Measurements from ENCODE around the gene ABR. TPM values are rescaled to one million over a fixed set of nuclear protein-coding genes. Genes with fewer than 3 reads are reported as not detected.

ABR gene
- total RNA-seq, 4 donors from 2014 or later: 286 to 1,099 (median 522) TPM

GRCh38 chr17:1165836-1166235 is 13.9 kb downstream of the ABR start:
- Histone ChIP-seq H3K27me3 (no peaks in the 10 kb centered on the region), H3K36me3 (no peaks in the 10 kb centered on the region), H3K27ac (no peak overlapping the region), H3K4me3 (no peak overlapping the region), H3K9me3 (no peaks in the 10 kb centered on the region), H3K4me1 (peaks cover 0 to 19% (median 8%) of the 10 kb centered on the region in 4 donors)
- intact Hi-C loops (cut with DNase I; ENCODE audit: low total_unique reads) (no loop called here), in situ Hi-C loops (cut with MboI; ENCODE audit: low pct_ligation_motif_present in 1 of 4, low pct_unique_long_range_greater_than_20kb in 1 of 4, low sequenced_read_pairs in 3 of 4) (no loop called here)
- TF ChIP-seq CTCF (IDR thresholded peaks at IDR 0.05): no peak
- TF ChIP-seq EP300 (IDR thresholded peaks at IDR 0.05; ENCODE audit: low read depth): no peak
- no peak for TF ChIP-seq POLR2A (IDR thresholded peaks at IDR 0.05)
- TF ChIP-seq POLR2AphosphoS5 (IDR thresholded peaks at IDR 0.05): no peak
- WGBS, 2 donors (ENCODE audit: low coverage in 1 of 2): 86% methylated on average over 8 of the region's 19 CpGs; no CpG with 5 or more reads in 1 of the 2 donors
- DNase-seq: no peak

GRCh38 chr17:1164935-1165556 is 14.7 kb downstream of the ABR start:
- no peaks in the 10 kb centered on the region for H3K36me3 ChIP-seq
- DNase-seq: no peak
- intact Hi-C loops (cut with DNase I; ENCODE audit: low total_unique reads): no loop called here
- TF ChIP-seq EP300 (IDR thresholded peaks at IDR 0.05; ENCODE audit: low read depth) (no peak), POLR2A (IDR thresholded peaks at IDR 0.05) (no peak), POLR2AphosphoS5 (IDR thresholded peaks at IDR 0.05) (no peak), CTCF (IDR thresholded peaks at IDR 0.05) (no peak)
- no peaks in the 10 kb centered on the region for H3K9me3 ChIP-seq
- in situ Hi-C loops (cut with MboI; ENCODE audit: low pct_ligation_motif_present in 1 of 4, low pct_unique_long_range_greater_than_20kb in 1 of 4, low sequenced_read_pairs in 3 of 4): no loop called here
- 55 to 100% methylated on average over 2 to 12 of the region's 12 CpGs for WGBS, 2 donors (ENCODE audit: low coverage in 1 of 2)
- H3K27me3 ChIP-seq: no peaks in the 10 kb centered on the region
- no peak overlapping the region for H3K4me3 ChIP-seq
- peaks cover 0 to 19% (median 8%) of the 10 kb centered on the region in 4 donors for H3K4me1 ChIP-seq
- H3K27ac ChIP-seq: peak overlapping the region in 1 of 4 donors; percentile 4

GRCh38 chr17:1162116-1162855 is 17.5 kb downstream of the ABR start:
- Histone ChIP-seq H3K27me3 (no peaks in the 10 kb centered on the region), H3K4me3 (no peak overlapping the region), H3K27ac (no peak overlapping the region), H3K4me1 (peaks cover 0 to 12% (median 4%) of the 10 kb centered on the region in 4 donors), H3K36me3 (no peaks in the 10 kb centered on the region), H3K9me3 (no peaks in the 10 kb centered on the region)
- in situ Hi-C loops (cut with MboI; ENCODE audit: low pct_ligation_motif_present in 1 of 4, low pct_unique_long_range_greater_than_20kb in 1 of 4, low sequenced_read_pairs in 3 of 4) (no loop called here), intact Hi-C loops (cut with DNase I; ENCODE audit: low total_unique reads) (no loop called here)
- 40 to 92% methylated on average over 1 to 16 of the region's 16 CpGs for WGBS, 2 donors (ENCODE audit: low coverage in 1 of 2)
- TF ChIP-seq POLR2AphosphoS5 (IDR thresholded peaks at IDR 0.05): no peak
- no peak for TF ChIP-seq EP300 (IDR thresholded peaks at IDR 0.05; ENCODE audit: low read depth)
- no peak for TF ChIP-seq POLR2A (IDR thresholded peaks at IDR 0.05)
- TF ChIP-seq CTCF (IDR thresholded peaks at IDR 0.05): no peak
- DNase-seq: no peak

DNA sequence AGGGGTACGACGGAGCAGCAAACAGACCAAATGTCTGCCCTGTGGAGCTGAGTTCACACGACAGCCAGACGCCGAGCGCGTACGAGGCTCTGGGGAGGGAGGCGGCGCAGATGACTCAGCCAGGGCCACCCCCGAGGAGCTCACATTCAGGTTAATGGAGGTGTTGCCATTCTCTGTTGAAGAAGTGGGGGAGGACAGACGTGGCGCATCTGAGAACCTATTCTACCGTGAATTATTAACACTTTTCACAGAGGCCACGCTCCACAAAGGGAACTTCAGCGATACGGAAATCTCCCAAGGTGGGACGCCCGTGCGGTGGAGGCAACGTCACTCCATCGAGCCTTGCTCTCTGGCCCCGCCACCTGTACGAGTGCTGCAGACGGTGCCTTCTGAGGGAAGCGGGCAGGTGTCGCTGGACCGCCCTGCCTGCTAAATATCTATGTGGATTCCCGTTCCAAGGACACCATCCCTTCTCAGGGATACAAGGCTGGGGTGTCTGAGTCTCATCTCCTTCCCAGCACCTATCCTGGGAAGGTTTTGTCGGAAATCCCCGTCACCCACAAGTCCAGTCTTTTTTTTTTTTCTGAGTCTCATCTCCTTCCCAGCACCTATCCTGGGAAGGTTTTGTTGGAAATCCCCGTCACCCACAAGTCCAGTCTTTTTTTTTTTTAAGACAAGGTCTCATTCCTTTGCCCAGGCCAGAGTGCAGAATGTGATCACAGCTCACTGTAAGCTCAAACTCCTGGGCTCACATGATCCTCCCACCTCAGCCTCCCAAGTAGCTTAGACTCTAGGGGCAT is 19.0 kb downstream of the ABR start:
- TF ChIP-seq POLR2AphosphoS5 (IDR thresholded peaks at IDR 0.05) (no peak), POLR2A (IDR thresholded peaks at IDR 0.05) (no peak), EP300 (IDR thresholded peaks at IDR 0.05; ENCODE audit: low read depth) (no peak), CTCF (IDR thresholded peaks at IDR 0.05) (no peak)
- no peak overlapping the region for H3K4me3 ChIP-seq
- H3K27me3 ChIP-seq: no peaks in the 10 kb centered on the region
- H3K36me3 ChIP-seq: no peaks in the 10 kb centered on the region
- H3K27ac ChIP-seq: no peak overlapping the region
- in situ Hi-C loops (cut with MboI; ENCODE audit: low pct_ligation_motif_present in 1 of 4, low pct_unique_long_range_greater_than_20kb in 1 of 4, low sequenced_read_pairs in 3 of 4) (no loop called here), intact Hi-C loops (cut with DNase I; ENCODE audit: low total_unique reads) (no loop called here)
- WGBS, 2 donors (ENCODE audit: low coverage in 1 of 2): 92% methylated on average over 32 of the region's 32 CpGs; no CpG with 5 or more reads in 1 of the 2 donors
- DNase-seq: no peak
- peaks cover 0 to 9% (median 4%) of the 10 kb centered on the region in 4 donors for H3K4me1 ChIP-seq
- no peaks in the 10 kb centered on the region for H3K9me3 ChIP-seq

Data from transverse colon (tissue), 4 donors.